RWPE2 (cell line): Measurements from ENCODE around the gene PRDM4.
"Not testable (repeated sequence)": the region's sequence is repeated elsewhere in the genome, so short reads cannot be mapped to it uniquely, and the experiment has no call there.

Experiments
- ATAC-seq: fragments of 200-7000 bp; cut with Tn5 transposase; 3 replicates; pipeline ENCODE4 v1.9.1; 2021; ENCODE audit warnings: low read depth
- DNase-seq: peaks from one replicate; pipeline ENCODE4 v3.0.0-alpha.2; 2020; ENCODE audit warnings: low spot score
- H3K27ac ChIP-seq: fragments of 450-650 bp; 2 replicates; pipeline ENCODE4 v1.5.1; 2017; ENCODE audit warnings: mild to moderate bottlenecking; ENCODE audit not compliant: poor library complexity, severe bottlenecking
- H3K27me3 ChIP-seq: fragments of 250-450 bp; sonication (Bioruptor Pico); 2 replicates; pipeline ENCODE4 v1.5.1; 2021; ENCODE audit warnings: mild to moderate bottlenecking, moderate library complexity; ENCODE audit not compliant: insufficient read depth, poor library complexity, severe bottlenecking
- H3K36me3 ChIP-seq: fragments of 250-450 bp; sonication (Bioruptor Pico); 2 replicates; pipeline ENCODE4 v1.5.1; 2020; ENCODE audit warnings: low read depth, mild to moderate bottlenecking, moderate library complexity
- H3K4me1 ChIP-seq: fragments of 250-450 bp; sonication (Bioruptor Pico); 2 replicates; pipeline ENCODE4 v1.5.1; 2021; ENCODE audit warnings: mild to moderate bottlenecking, moderate library complexity; ENCODE audit not compliant: insufficient read depth, poor library complexity, severe bottlenecking
- H3K4me3 ChIP-seq: fragments of 250-450 bp; sonication (Bioruptor Pico); 2 replicates; pipeline ENCODE4 v1.5.1; 2021; ENCODE audit warnings: mild to moderate bottlenecking, moderate library complexity; ENCODE audit not compliant: severe bottlenecking
- H3K9me3 ChIP-seq: fragments of 250-450 bp; sonication (Bioruptor Pico); 2 replicates; pipeline ENCODE4 v1.5.1; 2021; ENCODE audit warnings: mild to moderate bottlenecking, moderate library complexity; ENCODE audit not compliant: severe bottlenecking
- CTCF ChIP-seq: fragments of 450-650 bp; IDR thresholded peaks from one replicate; pipeline ENCODE4 v1.5.1; 2017; ENCODE audit warnings: mild to moderate bottlenecking, moderate library complexity; ENCODE audit not compliant: poor library complexity, severe bottlenecking

PRDM4 gene

GRCh38 chr12:107730618-107731341 is 30.2 kb downstream of the PRDM4 start:
- Histone ChIP-seq H3K4me3 (no peak overlapping the region), H3K27me3 (no peaks in the 10 kb centered on the region), H3K27ac (no peak overlapping the region), H3K9me3 (no peaks in the 10 kb centered on the region), H3K4me1 (no peaks in the 10 kb centered on the region), H3K36me3 (peaks cover 28% of the 10 kb centered on the region)
- no peak for TF ChIP-seq CTCF
- DNase-seq (no peak), ATAC-seq (no peak)

- not testable (repeated sequence) for H3K27ac ChIP-seq, DNase-seq, H3K27me3 ChIP-seq, H3K4me3 ChIP-seq, H3K36me3 ChIP-seq, H3K4me1 ChIP-seq, H3K9me3 ChIP-seq, ATAC-seq
Observed at GRCh38 chr12:107727742-107728141, 33.2 kb downstream of the PRDM4 start.

- H3K4me3 ChIP-seq, H3K9me3 ChIP-seq, H3K4me1 ChIP-seq, H3K27ac ChIP-seq, DNase-seq, H3K27me3 ChIP-seq, ATAC-seq, H3K36me3 ChIP-seq: not testable (repeated sequence)
Observed at GRCh38 chr12:107727327-107727726, 33.6 kb downstream of the PRDM4 start.

- DNase-seq (no peak), ATAC-seq (no peak)
- Histone ChIP-seq H3K27ac (no peak overlapping the region), H3K9me3 (no peaks in the 10 kb centered on the region), H3K36me3 (peaks cover 17% of the 10 kb centered on the region), H3K4me1 (no peaks in the 10 kb centered on the region), H3K27me3 (no peaks in the 10 kb centered on the region), H3K4me3 (no peak overlapping the region)
- TF ChIP-seq CTCF, result no peak
Observed at GRCh38 chr12:107718606-107719005, 42.3 kb downstream of the PRDM4 start.

GRCh38 chr12:107715780-107716179 is 45.2 kb downstream of the PRDM4 start:
- DNase-seq (no peak), ATAC-seq (no peak)
- no peak for TF ChIP-seq CTCF
- no peak overlapping the region for H3K27ac ChIP-seq
- no peak overlapping the region for H3K4me3 ChIP-seq
- H3K36me3 ChIP-seq, result peaks cover 45% of the 10 kb centered on the region
- no peaks in the 10 kb centered on the region for H3K9me3 ChIP-seq
- no peaks in the 10 kb centered on the region for H3K4me1 ChIP-seq
- no peaks in the 10 kb centered on the region for H3K27me3 ChIP-seq

GRCh38 chr12:107705522-107705921 is 55.4 kb downstream of the PRDM4 start:
- H3K4me1 ChIP-seq, H3K27me3 ChIP-seq, ATAC-seq, DNase-seq, H3K27ac ChIP-seq, H3K4me3 ChIP-seq, H3K9me3 ChIP-seq: not testable (repeated sequence)
- peaks cover 96% of the 10 kb centered on the region for H3K36me3 ChIP-seq
